ENCODE data around the gene POTEB3. TPM values are rescaled to one million over a fixed set of nuclear protein-coding genes. Genes with fewer than 3 reads are reported as not detected.
"Not testable (repeated sequence)": the region's sequence is repeated elsewhere in the genome, so short reads cannot be mapped to it uniquely, and the experiment has no call there.

POTEB3 gene
- under 1 TPM in 1 of 4 donors, not detected in 3; 0.14 TPM for total RNA-seq

DNA sequence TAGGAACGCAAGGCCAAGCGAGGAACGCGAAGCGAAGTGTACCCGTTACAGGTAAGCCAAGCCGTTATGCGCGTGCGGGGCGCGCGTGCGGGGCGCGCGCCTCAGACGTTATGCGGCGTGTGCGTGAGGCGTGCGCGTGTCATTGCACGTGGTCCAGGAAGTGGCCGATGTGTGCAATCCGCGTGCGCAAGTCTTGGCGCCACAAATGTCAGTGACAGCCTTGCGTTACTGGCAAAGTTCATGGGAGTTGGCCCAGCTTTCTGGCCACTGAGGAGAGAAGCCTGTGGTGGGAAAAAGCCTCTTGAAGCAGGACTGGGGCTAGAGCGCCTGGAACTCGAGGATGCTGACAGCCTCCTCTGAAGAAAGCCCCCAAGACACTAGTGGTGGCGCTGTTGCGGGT, at the start of gene POTEB3:
Gene POTEB3 (minus strand): TSS at position 101 of the 400 bp plus-strand sequence. CDS start 488 bp downstream, outside the sequence.
- DNase-seq; intact Hi-C loops (cut with DNase I; ENCODE audit: low total_unique reads); H3K27me3 ChIP-seq; H3K9me3 ChIP-seq; H3K4me3 ChIP-seq; H3K4me1 ChIP-seq; H3K36me3 ChIP-seq; H3K27ac ChIP-seq: not testable (repeated sequence)

DNA sequence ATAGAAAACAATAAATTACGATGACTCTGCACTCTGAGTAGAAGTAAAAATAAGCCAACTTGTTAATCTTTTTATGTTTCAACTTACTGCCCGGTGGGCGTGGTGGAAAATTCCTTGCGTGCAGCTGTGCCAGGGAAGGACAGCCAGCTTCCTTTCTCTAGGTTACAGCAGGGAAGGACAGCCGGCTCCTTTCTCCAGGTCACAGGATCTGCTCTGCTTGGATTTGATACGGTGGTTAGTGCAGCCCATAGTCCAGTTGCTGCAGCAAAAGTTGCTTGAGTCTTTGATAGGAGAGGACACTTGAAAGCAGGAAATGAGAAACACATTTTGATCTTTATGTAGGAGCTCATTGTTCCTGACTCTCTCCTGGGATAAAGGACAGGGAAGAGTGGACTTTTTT, 13.4 kb upstream of the POTEB3 start:
- H3K4me3 ChIP-seq; H3K27ac ChIP-seq; H3K4me1 ChIP-seq; H3K9me3 ChIP-seq; H3K27me3 ChIP-seq; H3K36me3 ChIP-seq; DNase-seq; intact Hi-C loops (cut with DNase I; ENCODE audit: low total_unique reads): not testable (repeated sequence)

GRCh38 chr15:21451920-21452563, 11.7 kb upstream of the POTEB3 start:
- intact Hi-C loops (cut with DNase I; ENCODE audit: low total_unique reads); H3K9me3 ChIP-seq; H3K27ac ChIP-seq; DNase-seq; H3K36me3 ChIP-seq; H3K4me1 ChIP-seq; H3K4me3 ChIP-seq; H3K27me3 ChIP-seq: not testable (repeated sequence)

GRCh38 chr15:21451487-21451886, 11.2 kb upstream of the POTEB3 start:
- H3K36me3 ChIP-seq; H3K9me3 ChIP-seq; H3K4me1 ChIP-seq; intact Hi-C loops (cut with DNase I; ENCODE audit: low total_unique reads); H3K4me3 ChIP-seq; H3K27me3 ChIP-seq; DNase-seq; H3K27ac ChIP-seq: not testable (repeated sequence)

DNA sequence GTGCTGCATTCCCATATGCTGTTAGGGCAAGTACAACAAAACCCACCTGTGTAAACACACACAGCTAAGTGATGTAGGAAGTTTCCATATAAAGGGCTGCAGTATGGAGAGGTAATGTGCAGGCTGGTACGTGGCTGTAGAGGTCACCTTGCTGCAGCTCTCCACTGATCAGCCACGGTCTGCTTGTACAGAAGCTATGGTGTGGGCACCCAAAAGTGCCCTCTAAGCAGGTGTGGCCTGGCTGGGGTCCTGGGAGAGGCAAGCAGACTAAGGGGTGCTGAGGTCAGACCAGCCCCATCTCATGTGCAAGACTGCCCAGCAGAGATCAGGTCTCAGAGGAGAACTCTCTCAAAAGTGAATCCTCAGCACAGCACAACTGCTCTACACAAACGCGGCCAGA, 32.9 kb downstream of the POTEB3 start:
- H3K36me3 ChIP-seq; DNase-seq; intact Hi-C loops (cut with DNase I; ENCODE audit: low total_unique reads); H3K4me1 ChIP-seq; H3K9me3 ChIP-seq; H3K4me3 ChIP-seq; H3K27me3 ChIP-seq; H3K27ac ChIP-seq: not testable (repeated sequence)

DNA sequence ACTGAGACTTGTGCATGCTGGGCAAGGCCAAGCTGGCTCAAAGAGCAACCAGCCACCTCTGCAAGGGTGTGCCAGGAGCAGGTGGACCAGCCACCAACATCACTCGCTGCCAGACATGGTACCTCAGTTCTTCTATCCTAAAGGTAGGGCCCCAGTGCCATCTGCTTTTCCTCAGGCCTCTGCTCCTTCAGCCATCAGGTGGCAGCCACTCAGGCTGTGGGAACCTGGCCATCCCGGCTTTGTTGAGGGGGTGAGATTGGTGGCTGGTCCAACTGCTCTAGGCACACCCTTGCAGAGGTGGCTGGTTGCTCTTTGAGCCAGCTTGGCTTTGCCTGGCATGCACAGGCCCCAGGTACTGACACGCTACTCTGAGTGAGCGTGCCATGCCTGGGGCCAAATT, 38.8 kb downstream of the POTEB3 start:
- H3K27me3 ChIP-seq; H3K9me3 ChIP-seq; H3K36me3 ChIP-seq; DNase-seq; H3K4me3 ChIP-seq; intact Hi-C loops (cut with DNase I; ENCODE audit: low total_unique reads); H3K4me1 ChIP-seq; H3K27ac ChIP-seq: not testable (repeated sequence)

DNA sequence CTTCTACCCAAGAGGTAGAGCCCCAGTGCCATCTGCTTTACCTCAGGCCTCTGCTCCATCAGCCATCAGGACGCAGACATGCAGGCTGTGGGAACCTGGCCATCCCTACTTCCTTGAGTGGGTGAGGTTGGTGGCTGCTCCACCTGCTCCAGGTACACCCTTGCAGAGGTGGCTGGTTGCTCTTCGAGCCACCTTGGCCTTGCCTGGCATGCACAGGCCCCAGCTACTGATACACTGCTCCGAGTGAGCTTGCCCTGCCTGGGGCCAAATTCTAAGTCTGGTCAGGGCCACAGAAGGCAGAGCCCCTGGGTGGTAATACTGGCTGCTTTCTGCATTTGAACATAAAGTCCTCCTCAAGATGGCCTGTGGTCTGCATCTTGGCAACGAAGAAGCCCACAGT, 41.2 kb downstream of the POTEB3 start:
- H3K27me3 ChIP-seq; DNase-seq; H3K36me3 ChIP-seq; H3K9me3 ChIP-seq; H3K4me1 ChIP-seq; H3K27ac ChIP-seq; intact Hi-C loops (cut with DNase I; ENCODE audit: low total_unique reads); H3K4me3 ChIP-seq: not testable (repeated sequence)

DNA sequence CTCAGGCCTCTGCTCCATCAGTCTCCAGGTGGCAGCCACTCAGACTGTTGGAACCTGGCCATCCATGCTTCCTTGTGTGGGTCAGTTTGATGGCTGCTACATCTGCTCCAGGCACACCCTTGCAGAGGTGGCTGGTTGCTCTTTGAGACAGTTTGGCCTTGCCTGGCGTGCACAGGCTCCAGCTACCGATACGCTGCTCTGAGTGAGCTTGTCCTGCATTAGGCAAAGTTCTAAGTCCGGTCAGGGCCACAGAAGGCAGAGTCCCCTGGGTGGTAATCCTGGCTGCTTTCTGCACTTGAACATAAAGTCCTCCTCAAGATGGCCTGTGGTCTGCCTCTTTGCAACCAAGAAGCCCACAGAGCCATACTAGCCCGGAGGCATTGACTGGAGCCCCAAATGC, 41.8 kb downstream of the POTEB3 start:
- intact Hi-C loops (cut with DNase I; ENCODE audit: low total_unique reads): not testable (repeated sequence)

DNA sequence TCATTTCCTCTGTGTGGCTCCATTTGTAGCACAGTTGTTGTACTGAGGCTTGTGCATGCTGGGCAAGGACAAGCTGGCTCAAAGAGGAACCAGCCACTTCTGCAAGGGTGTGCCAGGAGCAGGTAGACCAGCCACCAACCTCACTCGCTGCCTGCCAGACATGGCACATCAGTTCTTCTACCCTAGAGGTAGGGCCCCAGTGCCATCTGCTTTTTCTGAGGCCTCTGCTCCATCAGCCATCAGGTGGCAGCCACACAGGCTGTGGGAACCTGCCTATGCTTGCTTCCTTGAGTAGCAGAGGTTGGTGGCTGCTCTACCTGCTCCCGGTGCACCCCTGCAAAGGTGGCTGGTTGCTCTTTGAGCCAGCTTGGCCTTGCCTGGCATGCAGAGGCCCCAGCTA, 42.6 kb downstream of the POTEB3 start:
- H3K4me3 ChIP-seq; intact Hi-C loops (cut with DNase I; ENCODE audit: low total_unique reads); H3K36me3 ChIP-seq; H3K27me3 ChIP-seq; H3K4me1 ChIP-seq; H3K27ac ChIP-seq; DNase-seq; H3K9me3 ChIP-seq: not testable (repeated sequence)

More for the DNA sequence above, 41.8 kb downstream of the POTEB3 start:
- not testable (repeated sequence) for DNase-seq, H3K27ac ChIP-seq, H3K27me3 ChIP-seq, H3K4me3 ChIP-seq, H3K4me1 ChIP-seq, H3K36me3 ChIP-seq, H3K9me3 ChIP-seq

- H3K4me3 ChIP-seq; H3K27me3 ChIP-seq; intact Hi-C loops (cut with DNase I; ENCODE audit: low total_unique reads); H3K27ac ChIP-seq; DNase-seq; H3K9me3 ChIP-seq; H3K4me1 ChIP-seq; H3K36me3 ChIP-seq: not testable (repeated sequence)
These were observed 43.1 kb downstream of the POTEB3 start for GRCh38 chr15:21397186-21397585.

- intact Hi-C loops (cut with DNase I; ENCODE audit: low total_unique reads); DNase-seq: not testable (repeated sequence)
These were observed 54.3 kb downstream of the POTEB3 start for GRCh38 chr15:21385961-21386360.

DNA sequence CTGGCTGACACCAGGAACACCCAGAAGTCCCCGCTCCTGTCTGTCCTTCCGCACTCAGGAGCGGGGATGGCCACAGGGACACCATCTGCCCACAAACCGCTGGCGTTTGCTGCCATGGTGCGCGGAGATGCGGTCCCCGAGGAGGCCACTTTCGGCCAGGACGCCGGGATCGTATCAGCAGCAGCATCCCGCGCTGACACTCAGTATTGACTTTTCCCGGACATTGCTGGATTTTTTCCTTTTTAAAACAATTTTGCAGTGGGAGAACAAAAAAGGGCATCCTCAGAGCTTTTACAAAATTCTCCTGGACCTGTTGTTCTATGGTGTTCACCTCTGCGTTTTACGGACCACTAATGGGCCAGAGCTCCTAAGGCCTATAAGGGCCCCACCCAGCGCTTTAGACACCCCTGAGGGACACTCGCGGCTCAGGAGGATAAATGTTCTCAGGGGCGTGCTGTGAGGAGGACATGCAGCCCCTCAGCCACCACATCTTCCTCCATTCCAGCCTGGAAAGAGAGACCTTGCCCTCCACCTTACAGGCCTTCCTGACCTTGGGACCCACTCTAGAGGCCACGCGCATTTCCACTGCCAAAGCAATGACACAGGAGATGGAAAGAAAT, 56.3 kb downstream of the POTEB3 start:
- H3K4me3 ChIP-seq; H3K4me1 ChIP-seq; intact Hi-C loops (cut with DNase I; ENCODE audit: low total_unique reads); H3K27ac ChIP-seq; H3K27me3 ChIP-seq; H3K36me3 ChIP-seq; H3K9me3 ChIP-seq; DNase-seq: not testable (repeated sequence)

More at GRCh38 chr15:21385961-21386360, 54.3 kb downstream of the POTEB3 start:
- not testable (repeated sequence) for H3K27ac ChIP-seq, H3K27me3 ChIP-seq, H3K4me1 ChIP-seq, H3K9me3 ChIP-seq, H3K4me3 ChIP-seq, H3K36me3 ChIP-seq

DNA sequence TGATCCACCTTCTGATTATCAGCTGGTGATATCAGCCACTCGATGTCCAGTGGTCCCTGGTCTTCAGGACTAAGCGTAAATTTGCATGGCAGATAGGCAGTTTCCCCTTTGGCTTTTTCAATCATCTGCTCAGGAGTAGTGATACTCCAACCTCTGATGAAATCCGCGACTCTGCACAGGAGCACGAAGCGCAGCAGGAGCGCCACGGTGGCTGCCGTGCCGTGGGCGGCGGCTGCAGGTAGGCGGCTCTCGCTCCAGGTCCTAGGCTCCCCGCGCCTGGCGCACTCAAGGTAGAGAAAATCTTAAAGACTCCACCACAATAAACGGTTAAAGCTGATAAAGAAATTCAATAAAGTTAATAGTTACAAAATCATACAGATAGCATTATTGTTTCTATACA, 66.6 kb downstream of the POTEB3 start:
- not testable (repeated sequence) for H3K36me3 ChIP-seq

DNA sequence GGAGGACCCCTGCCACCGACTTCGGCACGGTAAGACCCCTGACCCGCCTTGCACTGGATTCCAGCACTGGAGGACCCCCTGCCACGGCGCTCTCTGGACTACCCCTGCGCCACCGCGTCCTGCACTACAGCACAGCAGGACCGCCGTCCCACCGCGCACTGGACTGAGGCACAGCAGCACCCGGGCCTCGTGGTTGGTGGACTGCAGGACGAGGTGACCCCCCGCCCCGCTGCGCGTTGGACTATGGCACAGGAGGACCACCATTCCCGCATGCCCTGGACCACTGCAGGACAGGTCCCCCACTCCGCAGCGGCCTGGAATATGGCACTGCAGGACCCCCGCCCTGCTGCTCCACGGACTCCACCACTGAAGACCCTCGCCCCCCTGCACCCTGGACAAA, 71.1 kb downstream of the POTEB3 start:
- H3K27ac ChIP-seq; H3K27me3 ChIP-seq; intact Hi-C loops (cut with DNase I; ENCODE audit: low total_unique reads); H3K4me1 ChIP-seq; DNase-seq; H3K4me3 ChIP-seq; H3K36me3 ChIP-seq; H3K9me3 ChIP-seq: not testable (repeated sequence)

More for the DNA sequence above, 66.6 kb downstream of the POTEB3 start:
- H3K27ac ChIP-seq; DNase-seq; H3K4me1 ChIP-seq; H3K9me3 ChIP-seq; H3K4me3 ChIP-seq; H3K27me3 ChIP-seq; intact Hi-C loops (cut with DNase I; ENCODE audit: low total_unique reads): not testable (repeated sequence)

Data from uterus (tissue), 4 donors.